Endothelial cell of umbilical vein (primary cell): Measurements from ENCODE around the gene AKT3. TPM values are rescaled to one million over a fixed set of nuclear protein-coding genes. Genes with fewer than 3 reads are reported as not detected.

ENCODE experiments used
- BruUV-seq: library from RNA; stranded (reverse); fragments of 400-500 nt; replicated peaks from 2 replicates; lab custom pipeline; 2021; lab: Mats Ljungman, UMichigan
- CTCF ChIA-PET: fragments of 300-600, 350-600 bp; sonication (Branson Sonifier 250); formaldehyde crosslinking; loops from one replicate; lab custom pipeline; 2021; ENCODE audit warnings: antibody characterized with exemption, inconsistent platforms; lab: Charles Lee
- POLR2A ChIA-PET: fragments of 300-600, 350-600 bp; sonication (Branson Sonifier 250); formaldehyde crosslinking; loops from one replicate; lab custom pipeline; 2021; ENCODE audit warnings: antibody characterized with exemption, inconsistent platforms; lab: Charles Lee
- DNase-seq: peaks from one replicate; pipeline ENCODE4 v3.0.0-alpha.2; 2011; ENCODE audit warnings: low read depth, low spot score
- FAIRE-seq: peaks from 2 replicates; lab custom pipeline; 2011; peaks lifted over from hg19 to GRCh38; lab: Jason Lieb, UNC
- H2AFZ ChIP-seq: 2 replicates; pipeline ENCODE4 v1.6.0; 2012; ENCODE audit warnings: low read depth, low read length, control low read depth, inconsistent platforms
- H3K27ac ChIP-seq: 2 replicates; pipeline ENCODE4 v1.5.1; 2011; ENCODE audit warnings: low read depth, mild to moderate bottlenecking, control low read depth, low read length, moderate library complexity; ENCODE audit not compliant: insufficient read depth
- H3K27me3 ChIP-seq, 2 experiments: 2 replicates each; pipeline versions ENCODE4 v1.6.0 to v1.6.1; 2011; ENCODE audit warnings: low read length in 2 of 2, mixed read lengths in 1 of 2; ENCODE audit not compliant: control insufficient read depth in 2 of 2, insufficient read depth in 2 of 2
- H3K36me3 ChIP-seq, 2 experiments: 2 replicates in 1 of 2; 3 replicates in 1 of 2; pipeline ENCODE4 v1.5.1; 2011; ENCODE audit warnings: low read length in 2 of 2, mild to moderate bottlenecking in 1 of 2, moderate library complexity in 1 of 2; ENCODE audit not compliant: control insufficient read depth in 2 of 2, insufficient read depth in 2 of 2; ENCODE audit errors: extremely low read depth in 1 of 2
- H3K4me1 ChIP-seq: 3 replicates; pipeline ENCODE4 v1.5.1; 2011; ENCODE audit warnings: mild to moderate bottlenecking, low read length; ENCODE audit not compliant: control insufficient read depth, insufficient read depth; ENCODE audit errors: extremely low read depth
- H3K4me2 ChIP-seq: 2 replicates; pipeline ENCODE4 v1.6.1; 2011; ENCODE audit warnings: low read length, control low read depth, mixed read lengths; ENCODE audit not compliant: insufficient read depth
- H3K4me3 ChIP-seq, 3 experiments: fragments of 200-600 bp in 1 of 3; sonication (generic), shearing (Covaris generic) in 1 of 3; replicated peaks in 1 of 3; 2 replicates each; pipeline ENCODE4 v1.5.1; 2011 to 2016; ENCODE audit warnings: control low read depth in 3 of 3, low read length in 3 of 3, mild to moderate bottlenecking in 2 of 3, inconsistent platforms in 1 of 3, low read depth in 1 of 3, moderate library complexity in 1 of 3; ENCODE audit not compliant: insufficient read depth in 1 of 3
- H3K79me2 ChIP-seq: 2 replicates; pipeline ENCODE4 v1.6.0; 2012; ENCODE audit warnings: low read length, inconsistent platforms; ENCODE audit not compliant: control insufficient read depth, insufficient read depth
- H3K9ac ChIP-seq: replicated peaks from 2 replicates; pipeline ENCODE3; 2011; ENCODE audit warnings: low read length, control low read depth; ENCODE audit not compliant: insufficient read depth; ENCODE audit errors: extremely low read depth
- H3K9me1 ChIP-seq: replicated peaks from 3 replicates; pipeline ENCODE4 v1.6.0; 2011; ENCODE audit warnings: mild to moderate bottlenecking, low read length; ENCODE audit not compliant: control insufficient read depth, insufficient read depth; ENCODE audit errors: extremely low read depth
- H3K9me3 ChIP-seq: replicated peaks from 2 replicates; pipeline ENCODE4 v1.5.1; 2012; ENCODE audit warnings: low read length, inconsistent platforms; ENCODE audit not compliant: control insufficient read depth, insufficient read depth
- H4K20me1 ChIP-seq: replicated peaks from 2 replicates; pipeline ENCODE3; 2011; ENCODE audit warnings: mild to moderate bottlenecking, low read length; ENCODE audit not compliant: control insufficient read depth, insufficient read depth; ENCODE audit errors: extremely low read depth
- CTCF ChIP-seq, 2 donors: IDR thresholded peaks; 1 replicate in 1 of 2; 2 replicates in 1 of 2; pipeline ENCODE4 v1.5.1; 2011; ENCODE audit warnings: low read length in 2 of 2, mild to moderate bottlenecking in 2 of 2, moderate library complexity in 2 of 2, control low read depth in 1 of 2, inconsistent platforms in 1 of 2, low read depth in 1 of 2; ENCODE audit not compliant: insufficient read depth in 1 of 2; ENCODE audit errors: extremely low read depth in 1 of 2
- EZH2 ChIP-seq: IDR thresholded peaks from 2 replicates; pipeline ENCODE4 v1.6.1; 2012; ENCODE audit warnings: borderline replicate concordance, low read depth, mild to moderate bottlenecking, moderate library complexity, low read length, inconsistent platforms; ENCODE audit not compliant: severe bottlenecking
- FOS ChIP-seq: IDR thresholded peaks from 2 replicates; pipeline ENCODE4 v1.6.1; 2011; ENCODE audit warnings: mild to moderate bottlenecking, low read length, moderate library complexity, borderline replicate concordance; ENCODE audit not compliant: insufficient read depth
- GATA2 ChIP-seq: IDR thresholded peaks from 2 replicates; pipeline ENCODE4 v1.7.0; 2011; ENCODE audit warnings: low read depth, mild to moderate bottlenecking, moderate library complexity, mixed read lengths, low read length; ENCODE audit not compliant: insufficient read length, insufficient read depth
- JUN ChIP-seq: IDR thresholded peaks from 2 replicates; pipeline ENCODE4 v1.6.1; 2011; ENCODE audit warnings: borderline replicate concordance, low read depth; ENCODE audit not compliant: insufficient read length, insufficient read depth
- MAX ChIP-seq: IDR thresholded peaks from 2 replicates; pipeline ENCODE4 v1.6.1; 2011; ENCODE audit not compliant: insufficient read depth, insufficient read length
- MYC ChIP-seq: IDR thresholded peaks from one replicate; pipeline ENCODE4 v1.6.1; 2011; ENCODE audit warnings: mild to moderate bottlenecking, low read depth, low read length
- POLR2A ChIP-seq: IDR thresholded peaks from 2 replicates; pipeline ENCODE4 v1.6.1; 2012; ENCODE audit warnings: low read depth, mild to moderate bottlenecking, control low read depth, low read length
- POLR2AphosphoS5 ChIP-seq: IDR thresholded peaks from 2 replicates; pipeline ENCODE4 v1.6.1; 2012; ENCODE audit warnings: low read depth, mild to moderate bottlenecking, control low read depth, low read length, moderate library complexity; ENCODE audit not compliant: insufficient read depth
- dilution Hi-C: fragments of 300-500 bp; cut with MboI; formaldehyde crosslinking; loops from one replicate; pipeline ENCODE4 v1.15.0; 2019; ENCODE audit warnings: low sequenced_read_pairs; ENCODE audit not compliant: extremely low pct_ligation_motif_present
- intact Hi-C: fragments of 100-400 bp; cut with micrococcal nuclease; formaldehyde crosslinking; loops from one replicate; pipeline ENCODE4 v1.10.0; 2022
- polyA plus RNA-seq, 4 experiments: library from polyadenylated mRNA; depleted of rRNA in 3 of 4; stranded (reverse) in 3 of 4; unstranded in 1 of 4; fragments of >200 nt; gene quantifications; 2 replicates each; pipeline versions ENCODE4 v1.2.1 to v1.2.3, GENCODE V29; 2011 to 2012; ENCODE audit warnings: missing spikeins in 1 of 4
- total RNA-seq: library from RNA; stranded (reverse); gene quantifications from 2 replicates; pipeline ENCODE4 v1.2.3, GENCODE V29; 2021

Gene AKT3
- total and polyA plus RNA-seq, 2 donors (not counting 3 experiments of a cell fraction or from before 2014, with no cell fraction given): 20.6 to 97.1 TPM

DNA sequence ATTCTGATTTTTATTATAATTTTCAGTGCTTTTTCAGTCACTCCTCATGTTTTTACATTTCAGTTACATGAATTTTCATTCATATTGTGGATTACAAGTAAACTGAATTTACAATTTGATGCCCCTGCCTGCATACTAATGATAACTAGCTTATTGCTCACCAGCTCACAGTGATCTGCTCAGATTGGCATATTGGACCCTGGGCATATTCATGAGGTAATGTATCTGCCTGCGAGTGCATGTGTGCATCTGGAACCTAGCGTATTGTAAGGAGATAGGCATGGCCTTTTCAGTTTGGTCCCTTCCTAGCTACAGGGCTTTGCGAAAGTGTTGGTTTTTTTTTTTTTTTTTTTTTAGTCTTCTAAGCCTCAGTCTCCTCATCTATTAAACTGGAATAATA, 380.5 kb downstream of the AKT3 start:
- POLR2A ChIA-PET: interaction anchor here (0.7 kb wide), 1 partner anchor 13 kb away, joined by 3 read pairs; no protein-coding TSS in a partner anchor
- Histone ChIP-seq H2AFZ (no peak overlapping the region), H3K9me3 (no peaks in the 10 kb centered on the region), H3K27ac (no peak overlapping the region), H3K79me2 (no peaks in the 10 kb centered on the region), H3K4me2 (no peak overlapping the region), H3K9me1 (no peaks in the 10 kb centered on the region), H3K4me1 (peaks cover 18% of the 10 kb centered on the region), H3K36me3 (no peaks in the 10 kb centered on the region), H3K9ac (no peak overlapping the region), H4K20me1 (no peaks in the 10 kb centered on the region), H3K27me3 (no peaks in the 10 kb centered on the region), H3K4me3 (no peak overlapping the region)
- CTCF ChIA-PET: interaction anchor here (0.6 to 1.4 kb wide), 2 partner anchors 11 to 125 kb away, joined by 3 to 4 read pairs; no protein-coding TSS in a partner anchor
- no peak for TF ChIP-seq GATA2
- dilution Hi-C loops: no loop called here
- DNase-seq (no peak), FAIRE-seq (no peak)
- BruUV-seq: no TSS peak
- intact Hi-C loops: no loop called here

DNA sequence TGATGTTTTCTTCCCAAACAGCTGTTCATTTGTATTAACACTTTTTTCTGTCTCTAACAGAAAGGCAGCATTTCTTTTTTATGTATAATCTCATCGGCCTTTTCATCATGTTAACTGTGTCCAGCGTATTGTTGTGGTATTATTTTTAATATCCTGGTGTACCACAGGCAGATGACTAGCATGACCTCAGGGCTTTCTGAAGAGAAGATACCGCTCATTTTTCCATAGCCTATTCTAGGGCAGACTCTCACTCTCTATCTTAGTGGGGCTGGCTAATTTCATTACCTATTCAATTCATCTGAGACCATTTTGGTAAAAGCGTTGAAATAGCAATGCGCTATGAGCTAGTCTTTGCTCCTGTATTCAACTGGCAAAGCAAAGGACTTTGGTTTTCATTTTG, 384.3 kb downstream of the AKT3 start:
- dilution Hi-C loops (no loop called here), intact Hi-C loops (no loop called here)
- Histone ChIP-seq H3K36me3 (no peaks in the 10 kb centered on the region), H3K9ac (no peak overlapping the region), H3K27me3 (no peaks in the 10 kb centered on the region), H3K79me2 (no peaks in the 10 kb centered on the region), H3K9me1 (no peaks in the 10 kb centered on the region), H3K4me3 (no peak overlapping the region), H3K9me3 (no peaks in the 10 kb centered on the region), H3K27ac (no peak overlapping the region), H2AFZ (no peak overlapping the region), H4K20me1 (no peaks in the 10 kb centered on the region), H3K4me1 (no peaks in the 10 kb centered on the region), H3K4me2 (no peak overlapping the region)
- ChIA-PET POLR2A (no interaction called here), CTCF (no interaction called here)
- DNase-seq: no peak
- TF ChIP-seq CTCF (IDR thresholded peaks at IDR 0.05; ENCODE audit: extremely low read depth in 1 of 2, insufficient read depth in 1 of 2, low read depth in 1 of 2, low read length in 2 of 2): no peak
- TF ChIP-seq MYC: no peak
- no peak for TF ChIP-seq MAX
- no peak for TF ChIP-seq POLR2AphosphoS5
- no peak for TF ChIP-seq FOS
- no peak for TF ChIP-seq POLR2A
- TF ChIP-seq EZH2: no peak
- no peak for TF ChIP-seq GATA2
- no peak for TF ChIP-seq JUN
- no peak for FAIRE-seq
- BruUV-seq: no TSS peak
